AG09309 (cell line): Measurements from ENCODE around the gene PANK3.
"Not testable (repeated sequence)": the region's sequence is repeated elsewhere in the genome, so short reads cannot be mapped to it uniquely, and the experiment has no call there.

Experiments
- DNase-seq: peaks from one replicate; pipeline ENCODE4 v3.0.0-alpha.2; 2010; ENCODE audit warnings: low read depth
- H3K4me3 ChIP-seq: 2 replicates; pipeline ENCODE4 v1.5.1; 2011; ENCODE audit warnings: mild to moderate bottlenecking, low read depth, low read length, moderate library complexity; ENCODE audit not compliant: control insufficient read depth
- TF ChIP-seq, protein P1 (sequence below): IDR thresholded peaks from 2 replicates; pipeline ENCODE4 v1.5.1; 2011; ENCODE audit warnings: mild to moderate bottlenecking, low read depth, low read length, inconsistent platforms; ENCODE audit not compliant: insufficient read depth, control insufficient read depth; ENCODE audit errors: missing control alignments

The PANK3 gene

DNA sequence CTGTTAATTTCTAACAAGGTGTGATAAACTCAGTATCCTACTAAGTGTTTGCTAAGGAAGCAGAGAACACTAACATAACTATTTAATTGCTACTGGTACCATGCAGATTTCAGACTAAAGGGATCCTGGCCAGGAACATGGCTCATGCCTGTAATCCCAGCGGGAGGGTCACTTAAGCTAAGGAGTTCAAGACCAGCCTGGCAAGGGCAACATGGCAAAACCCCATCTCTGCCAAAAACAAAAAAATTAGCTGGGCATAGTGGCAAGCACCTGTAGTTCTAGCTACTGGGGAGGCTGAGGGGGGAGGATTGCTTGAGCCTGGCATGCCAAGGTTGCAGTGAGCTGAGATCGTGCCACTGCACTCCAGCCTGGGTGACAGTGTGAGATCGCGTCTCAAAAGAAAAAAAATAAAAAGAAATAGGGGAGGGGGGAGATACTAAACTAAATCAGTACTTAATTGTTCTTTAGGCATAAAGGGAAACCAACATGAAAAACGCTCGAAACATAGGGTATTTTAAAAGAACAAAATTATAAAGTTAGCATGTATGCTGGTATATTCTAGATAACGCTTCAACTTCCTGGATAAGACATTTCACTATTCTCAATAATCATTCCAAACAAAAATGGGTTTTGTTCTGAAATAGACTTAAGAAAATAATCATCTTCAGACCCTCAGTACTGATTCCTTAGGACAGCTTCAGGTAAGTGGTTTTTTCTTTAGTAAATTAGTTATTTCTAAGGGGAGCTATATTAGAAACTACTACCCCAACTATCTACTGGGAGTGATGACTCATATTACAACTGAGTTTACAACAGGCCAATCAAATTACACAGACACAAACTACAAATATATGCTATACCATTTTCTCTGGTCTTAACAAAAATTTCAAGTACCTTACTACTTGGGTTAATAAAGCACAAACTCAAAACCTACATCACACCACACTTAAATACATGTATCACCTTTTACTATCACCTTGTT is 3.5 kb downstream of the PANK3 start:
- TF ChIP-seq, protein P1, sequence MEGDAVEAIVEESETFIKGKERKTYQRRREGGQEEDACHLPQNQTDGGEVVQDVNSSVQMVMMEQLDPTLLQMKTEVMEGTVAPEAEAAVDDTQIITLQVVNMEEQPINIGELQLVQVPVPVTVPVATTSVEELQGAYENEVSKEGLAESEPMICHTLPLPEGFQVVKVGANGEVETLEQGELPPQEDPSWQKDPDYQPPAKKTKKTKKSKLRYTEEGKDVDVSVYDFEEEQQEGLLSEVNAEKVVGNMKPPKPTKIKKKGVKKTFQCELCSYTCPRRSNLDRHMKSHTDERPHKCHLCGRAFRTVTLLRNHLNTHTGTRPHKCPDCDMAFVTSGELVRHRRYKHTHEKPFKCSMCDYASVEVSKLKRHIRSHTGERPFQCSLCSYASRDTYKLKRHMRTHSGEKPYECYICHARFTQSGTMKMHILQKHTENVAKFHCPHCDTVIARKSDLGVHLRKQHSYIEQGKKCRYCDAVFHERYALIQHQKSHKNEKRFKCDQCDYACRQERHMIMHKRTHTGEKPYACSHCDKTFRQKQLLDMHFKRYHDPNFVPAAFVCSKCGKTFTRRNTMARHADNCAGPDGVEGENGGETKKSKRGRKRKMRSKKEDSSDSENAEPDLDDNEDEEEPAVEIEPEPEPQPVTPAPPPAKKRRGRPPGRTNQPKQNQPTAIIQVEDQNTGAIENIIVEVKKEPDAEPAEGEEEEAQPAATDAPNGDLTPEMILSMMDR = no peak
- no peak overlapping the region for H3K4me3 ChIP-seq
- DNase-seq = no peak

DNA sequence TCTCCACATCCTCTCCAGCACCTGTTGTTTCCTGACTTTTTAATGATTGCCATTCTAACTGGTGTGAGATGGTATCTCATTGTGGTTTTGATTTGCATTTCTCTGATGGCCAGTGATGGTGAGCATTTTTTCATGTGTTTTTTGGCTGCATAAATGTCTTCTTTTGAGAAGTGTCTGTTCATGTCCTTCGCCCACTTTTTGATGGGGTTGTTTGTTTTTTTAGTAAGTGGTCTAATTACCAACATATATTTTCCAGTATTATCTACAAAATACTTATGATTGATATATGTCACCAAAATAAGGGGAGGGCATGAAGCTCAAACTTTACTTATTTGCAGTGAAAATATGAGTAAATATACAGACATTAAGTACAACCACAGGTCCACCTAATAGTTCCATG is 5.0 kb downstream of the PANK3 start:
- not testable (repeated sequence) for DNase-seq

DNA sequence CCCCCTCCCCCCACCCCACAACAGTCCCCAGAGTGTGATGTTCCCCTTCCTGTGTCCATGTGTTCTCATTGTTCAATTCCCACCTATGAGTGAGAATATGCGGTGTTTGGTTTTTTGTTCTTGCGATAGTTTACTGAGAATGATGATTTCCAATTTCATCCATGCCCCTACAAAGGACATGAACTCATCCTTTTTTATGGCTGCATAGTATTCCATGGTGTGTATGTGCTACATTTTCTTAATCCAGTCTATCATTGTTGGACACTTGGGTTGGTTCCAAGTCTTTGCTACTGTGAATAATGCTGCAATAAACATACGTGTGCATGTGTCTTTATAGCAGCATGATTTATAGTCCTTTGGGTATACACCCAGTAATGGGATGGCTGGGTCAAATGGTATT is 5.5 kb downstream of the PANK3 start:
- H3K4me3 ChIP-seq, DNase-seq: not testable (repeated sequence)

More for the DNA sequence above, 5.0 kb downstream of the PANK3 start:
- H3K4me3 ChIP-seq = not testable (repeated sequence)

- no peak overlapping the region for H3K4me3 ChIP-seq
- DNase-seq = no peak
- TF ChIP-seq, protein P1 = no peak
Observed at GRCh38 chr5:168570490-168571328, 8.5 kb downstream of the PANK3 start.

- TF ChIP-seq, protein P1 = no peak
- H3K4me3 ChIP-seq = no peak overlapping the region
- no peak for DNase-seq
Observed at GRCh38 chr5:168568738-168569137, 10.4 kb downstream of the PANK3 start.

GRCh38 chr5:168563959-168564358 is 15.2 kb downstream of the PANK3 start:
- DNase-seq = no peak
- TF ChIP-seq, protein P1 = no peak

DNA sequence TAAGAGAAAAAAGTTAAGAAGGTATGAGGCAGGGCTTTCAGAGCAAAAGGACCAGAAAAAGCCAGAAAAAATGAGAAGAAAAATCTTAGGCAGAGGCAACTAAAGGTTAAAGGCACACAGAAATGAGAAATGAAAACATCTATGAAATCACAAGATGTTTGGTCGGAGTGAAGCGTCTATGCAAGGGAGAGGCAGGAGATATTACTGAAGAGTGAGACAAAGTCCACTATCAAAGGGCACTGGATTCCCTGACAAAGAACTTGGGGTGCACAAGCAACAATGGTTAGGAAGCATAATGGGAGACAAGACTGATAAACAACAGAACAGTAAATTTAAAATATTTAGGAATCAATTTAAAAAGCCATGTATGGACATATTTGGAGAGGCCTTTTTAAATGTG is 16.9 kb downstream of the PANK3 start:
- H3K4me3 ChIP-seq = no peak overlapping the region
- TF ChIP-seq, protein P1 = no peak
- DNase-seq = no peak

More at GRCh38 chr5:168563959-168564358, 15.2 kb downstream of the PANK3 start:
- H3K4me3 ChIP-seq = no peak overlapping the region
